Type B pancreatic cell (in vitro differentiated cells): Measurements from ENCODE around the gene ZSCAN20. TPM values are rescaled to one million over a fixed set of nuclear protein-coding genes. Genes with fewer than 3 reads are reported as not detected.

Experiments
- DNase-seq: peaks from one replicate; pipeline ENCODE4 v3.0.0; 2021; ENCODE audit warnings: mixed read lengths; ENCODE audit not compliant: unreplicated experiment; ENCODE audit errors: extremely low spot score
- H3K27ac Mint-ChIP-seq: 2 replicates; pipeline ENCODE4 v1.8.0; 2021; ENCODE audit warnings: mild to moderate bottlenecking, mixed read lengths
- H3K27me3 Mint-ChIP-seq: 2 replicates; pipeline ENCODE4 v1.8.0; 2021; ENCODE audit warnings: mixed read lengths
- H3K36me3 Mint-ChIP-seq: 2 replicates; pipeline ENCODE4 v1.8.0; 2021; ENCODE audit warnings: mixed read lengths
- H3K4me1 Mint-ChIP-seq: one replicate; pipeline ENCODE4 v1.8.0; 2021; ENCODE audit warnings: mixed read lengths; ENCODE audit not compliant: unreplicated experiment
- H3K4me3 Mint-ChIP-seq: 2 replicates; pipeline ENCODE4 v1.8.0; 2021; ENCODE audit warnings: mild to moderate bottlenecking, mixed read lengths
- H3K9me3 Mint-ChIP-seq: 2 replicates; pipeline ENCODE4 v1.8.0; 2021; ENCODE audit warnings: mixed read lengths
- CTCF ChIP-seq: fragments of 200-600 bp; sonication (generic); conservative IDR thresholded peaks from 2 replicates; pipeline ENCODE4 v1.5.0; 2021; ENCODE audit warnings: antibody characterized with exemption, mild to moderate bottlenecking
- long read RNA-seq: library from polyadenylated mRNA; unstranded; transcript quantifications from one replicate; pipeline ENCODE4 v2.0.0, GENCODE V29; 2020
- total RNA-seq: library from RNA; stranded (reverse); gene quantifications from 2 replicates; pipeline ENCODE4 v1.2.1, GENCODE V29; 2021; ENCODE audit warnings: low replicate concordance

The ZSCAN20 gene
- total RNA-seq = 6.6 and 8.6 TPM in 2 replicates
- long read RNA-seq, full-length matches to known transcripts = 1 of 4 reads
- long read RNA-seq, partial matches to known transcripts = 1 of 4 reads
- long read RNA-seq, other reads (novel, unspliced or antisense) = 2 of 4 reads

GRCh38 chr1:33472269-33472980 is at the start of gene ZSCAN20:
Gene ZSCAN20 (plus strand): TSS chr1:33472645. CDS start chr1:33479289, 6,644 bp downstream.
- DNase-seq = peak; percentile 96
- H3K4me1 Mint-ChIP-seq = peaks cover 21% of the 10 kb centered on the region
- TF ChIP-seq CTCF = no peak
- H3K27me3 Mint-ChIP-seq = no peaks in the 10 kb centered on the region
- H3K9me3 Mint-ChIP-seq = no peaks in the 10 kb centered on the region
- H3K36me3 Mint-ChIP-seq = peaks cover 3% of the 10 kb centered on the region
- peak within 1 kb of the TSS; percentile 87 for H3K4me3 Mint-ChIP-seq
- H3K27ac Mint-ChIP-seq = peak within 1 kb of the TSS; percentile 79

- no peak for TF ChIP-seq CTCF
- Mint-ChIP-seq H3K27me3 (peaks cover 2% of the 10 kb centered on the region), H3K36me3 (peaks cover 13% of the 10 kb centered on the region), H3K4me1 (peaks cover 8% of the 10 kb centered on the region), H3K27ac (no peak overlapping the region), H3K4me3 (no peak overlapping the region), H3K9me3 (no peaks in the 10 kb centered on the region)
- DNase-seq = no peak
Measured at GRCh38 chr1:33424205-33424604, 48.2 kb upstream of the ZSCAN20 start.

GRCh38 chr1:33424610-33425009 is 47.8 kb upstream of the ZSCAN20 start:
- Mint-ChIP-seq H3K4me3 (no peak overlapping the region), H3K27me3 (peaks cover 2% of the 10 kb centered on the region), H3K27ac (no peak overlapping the region), H3K36me3 (peaks cover 13% of the 10 kb centered on the region), H3K4me1 (peaks cover 8% of the 10 kb centered on the region), H3K9me3 (no peaks in the 10 kb centered on the region)
- no peak for TF ChIP-seq CTCF
- no peak for DNase-seq

GRCh38 chr1:33425900-33426299 is 46.5 kb upstream of the ZSCAN20 start:
- no peak for DNase-seq
- H3K27ac Mint-ChIP-seq = no peak overlapping the region
- peaks cover 2% of the 10 kb centered on the region for H3K27me3 Mint-ChIP-seq
- H3K4me1 Mint-ChIP-seq = peaks cover 8% of the 10 kb centered on the region
- H3K36me3 Mint-ChIP-seq = peaks cover 9% of the 10 kb centered on the region
- H3K9me3 Mint-ChIP-seq = no peaks in the 10 kb centered on the region
- no peak overlapping the region for H3K4me3 Mint-ChIP-seq
- TF ChIP-seq CTCF = no peak

GRCh38 chr1:33426916-33427315 is 45.5 kb upstream of the ZSCAN20 start:
- H3K4me3 Mint-ChIP-seq = no peak overlapping the region
- H3K36me3 Mint-ChIP-seq = peaks cover 9% of the 10 kb centered on the region
- no peak overlapping the region for H3K27ac Mint-ChIP-seq
- peaks cover 2% of the 10 kb centered on the region for H3K27me3 Mint-ChIP-seq
- TF ChIP-seq CTCF = no peak
- H3K9me3 Mint-ChIP-seq = no peaks in the 10 kb centered on the region
- DNase-seq = no peak
- peaks cover 8% of the 10 kb centered on the region for H3K4me1 Mint-ChIP-seq
